HepG2 (cell line): ENCODE data around the gene GAGE10. TPM values are rescaled to one million over a fixed set of nuclear protein-coding genes. Genes with fewer than 3 reads are reported as not detected.
A peak's percentile ranks its signal among the peaks of the same experiment; 100 is the strongest.

ENCODE experiments used
- BRCA1 ChIP-seq: sonication (generic); formaldehyde crosslinking; IDR thresholded peaks from 2 replicates; pipeline ENCODE4 v1.4.0; 2020; ENCODE audit warnings: missing genetic modification reagents
- ERF ChIP-seq: IDR thresholded peaks from 2 replicates; pipeline ENCODE4 v1.6.1; 2018; ENCODE audit warnings: missing biosample characterization, missing genetic modification reagents
- HMGA1 ChIP-seq: sonication (generic); formaldehyde crosslinking; conservative IDR thresholded peaks from 2 replicates; pipeline ENCODE4 v1.4.0; 2020; ENCODE audit warnings: missing genetic modification reagents
- KLF16 ChIP-seq, 2 experiments: sonication (generic) in 1 of 2; formaldehyde crosslinking in 1 of 2; IDR thresholded peaks; 2 replicates each; pipeline versions ENCODE4 v1.6.1 to v1.8.0; 2016 to 2023; ENCODE audit warnings: missing genetic modification reagents in 2 of 2, missing compliant biosample characterization in 1 of 2
- MXI1 ChIP-seq: IDR thresholded peaks from 3 replicates; pipeline ENCODE4 v1.6.1; 2012; ENCODE audit warnings: low read depth, low read length, inconsistent platforms, borderline replicate concordance
- NCOR1 ChIP-seq: fragments of 200-600 bp; sonication (generic); IDR thresholded peaks from 2 replicates; pipeline ENCODE4 v1.7.0; 2017; ENCODE audit warnings: antibody characterized with exemption, low read length, borderline replicate concordance
- NR2F2 ChIP-seq: IDR thresholded peaks from 2 replicates; pipeline ENCODE4 v1.6.1; 2012; ENCODE audit warnings: low read depth, inconsistent platforms, borderline replicate concordance
- PAX8 ChIP-seq: sonication (generic); formaldehyde crosslinking; IDR thresholded peaks from 2 replicates; pipeline ENCODE4 v1.8.0; 2022; ENCODE audit warnings: mild to moderate bottlenecking, missing genetic modification reagents, borderline replicate concordance
- RFXAP ChIP-seq: sonication (generic); formaldehyde crosslinking; IDR thresholded peaks from 2 replicates; pipeline ENCODE4 v1.4.0; 2020; ENCODE audit warnings: missing genetic modification reagents, borderline replicate concordance
- SMAD3 ChIP-seq: sonication (generic); formaldehyde crosslinking; IDR thresholded peaks from 2 replicates; pipeline ENCODE4 v1.4.0; 2020; ENCODE audit warnings: missing genetic modification reagents
- SP140L ChIP-seq: sonication (generic); formaldehyde crosslinking; IDR thresholded peaks from 2 replicates; pipeline ENCODE4 v1.4.0; 2020; ENCODE audit warnings: missing genetic modification reagents, borderline replicate concordance
- THAP11 ChIP-seq: IDR thresholded peaks from 2 replicates; pipeline ENCODE4 v1.6.1; 2016; ENCODE audit warnings: missing biosample characterization, missing genetic modification reagents
- WIZ ChIP-seq: sonication (generic); formaldehyde crosslinking; IDR thresholded peaks from 2 replicates; pipeline ENCODE4 v1.5.1; 2020; ENCODE audit warnings: mild to moderate bottlenecking, missing genetic modification reagents
- ZNF552 ChIP-seq: sonication (generic); formaldehyde crosslinking; IDR thresholded peaks from 2 replicates; pipeline ENCODE4 v1.9.0; 2022; ENCODE audit warnings: missing genetic modification reagents, mild to moderate bottlenecking, borderline replicate concordance
- ZNF569 ChIP-seq: sonication (generic); formaldehyde crosslinking; IDR thresholded peaks from 2 replicates; pipeline ENCODE4 v1.5.0; 2020; ENCODE audit warnings: mild to moderate bottlenecking, missing genetic modification reagents, moderate library complexity, borderline replicate concordance
- ZNF589 ChIP-seq: sonication (generic); formaldehyde crosslinking; conservative IDR thresholded peaks from 2 replicates; pipeline ENCODE4 v1.8.0; 2022; ENCODE audit warnings: mild to moderate bottlenecking, moderate library complexity, missing genetic modification reagents
- ZNF614 ChIP-seq: IDR thresholded peaks from 2 replicates; pipeline ENCODE4 v1.6.1; 2018; ENCODE audit warnings: missing biosample characterization, missing genetic modification reagents, inconsistent platforms, borderline replicate concordance
- ZNF782 ChIP-seq: sonication (generic); formaldehyde crosslinking; IDR thresholded peaks from 2 replicates; pipeline ENCODE4 v1.4.0; 2020; ENCODE audit warnings: missing genetic modification reagents, mild to moderate bottlenecking, borderline replicate concordance
- ZSCAN25 ChIP-seq: sonication (generic); formaldehyde crosslinking; IDR thresholded peaks from 2 replicates; pipeline ENCODE4 v1.8.0; 2022; ENCODE audit warnings: mild to moderate bottlenecking, missing genetic modification reagents
- ZSCAN30 ChIP-seq: sonication (generic); formaldehyde crosslinking; IDR thresholded peaks from 2 replicates; pipeline ENCODE4 v1.5.0; 2020; ENCODE audit warnings: mild to moderate bottlenecking, missing genetic modification reagents
- ZSCAN31 ChIP-seq: sonication (generic); formaldehyde crosslinking; IDR thresholded peaks from 2 replicates; pipeline ENCODE4 v1.5.0; 2020; ENCODE audit warnings: low read depth, mild to moderate bottlenecking, missing genetic modification reagents
- polyA plus RNA-seq, 8 experiments: library from polyadenylated mRNA; depleted of rRNA in 3 of 8; stranded (reverse) in 7 of 8; unstranded in 1 of 8; fragments of >200 nt; fragmentation: Illumina TruSeq in 4 of 8; extraction: Trizol in 4 of 8; gene quantifications; 2 replicates each; pipeline versions ENCODE4 v1.2.1 to v1.2.3, GENCODE V29; 2011 to 2016; ENCODE audit warnings: low read depth in 4 of 8, missing spikeins in 1 of 8, mixed read lengths in 1 of 8; ENCODE audit not compliant: insufficient read depth in 1 of 8
- total RNA-seq, 5 experiments: library from RNA; depleted of rRNA; stranded (reverse); fragments of >200 nt; fragmentation: Illumina TruSeq; extraction: Trizol; gene quantifications; 2 replicates each; pipeline ENCODE4 v1.2.3, GENCODE V29; 2016; ENCODE audit warnings: low read depth in 1 of 5
- TF ChIP-seq, protein P1 (sequence below): sonication (generic); formaldehyde crosslinking; IDR thresholded peaks from 2 replicates; pipeline ENCODE4 v1.9.0; 2021; ENCODE audit warnings: missing genetic modification reagents, borderline replicate concordance
- TF ChIP-seq, protein P2 (sequence below): sonication (generic); formaldehyde crosslinking; IDR thresholded peaks from 2 replicates; pipeline ENCODE4 v1.5.1; 2020; ENCODE audit warnings: missing genetic modification reagents, mild to moderate bottlenecking, borderline replicate concordance
- TF ChIP-seq, protein P3 (sequence below): sonication (generic); formaldehyde crosslinking; IDR thresholded peaks from 2 replicates; pipeline ENCODE4 v1.5.1; 2020; ENCODE audit warnings: missing genetic modification reagents, mild to moderate bottlenecking, borderline replicate concordance
- TF ChIP-seq, protein P4 (sequence below): sonication (generic); formaldehyde crosslinking; IDR thresholded peaks from 2 replicates; pipeline ENCODE4 v1.8.0; 2022; ENCODE audit warnings: missing genetic modification reagents, mild to moderate bottlenecking, inconsistent platforms, borderline replicate concordance

The GAGE10 gene
- total and polyA plus RNA-seq, 2 of the 13 experiments (the other 11 are each of a cell fraction or from before 2014, with no cell fraction given), result not detected

DNA sequence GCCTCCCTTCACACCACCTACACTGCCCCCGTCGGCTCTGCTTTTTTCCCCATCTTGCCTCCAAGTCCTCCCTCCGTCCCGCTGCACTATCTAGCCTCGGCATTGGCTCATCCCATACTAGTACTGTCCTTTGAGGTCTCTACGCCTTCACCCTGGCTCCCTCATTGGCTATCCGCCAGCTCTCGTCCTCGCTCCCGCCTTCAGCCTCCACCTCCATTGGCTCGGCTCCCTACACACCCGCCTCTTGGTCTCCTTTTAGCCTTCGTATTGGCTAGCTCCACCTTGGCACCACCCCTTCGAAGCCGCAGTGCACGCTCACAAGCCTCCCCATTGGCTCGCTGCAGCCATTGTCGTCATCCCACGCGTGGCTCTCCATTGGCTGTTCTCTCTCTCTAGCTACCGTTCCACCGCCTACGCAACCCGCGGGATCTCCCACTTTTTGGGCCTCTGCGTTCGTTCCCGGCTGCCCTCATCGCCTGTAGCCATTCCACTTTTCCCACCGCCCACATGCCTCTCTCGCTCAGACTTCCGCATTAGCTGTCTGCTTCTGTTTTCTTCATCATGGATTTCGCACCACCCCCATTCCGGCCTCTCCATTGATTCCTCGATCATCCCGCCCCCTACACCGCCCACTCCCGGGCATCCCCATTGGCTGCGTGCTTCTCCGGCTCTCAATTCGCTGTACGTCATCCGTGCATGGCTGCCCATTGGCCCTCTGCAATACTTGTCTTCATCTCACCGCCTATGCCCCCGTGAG, 34.3 kb upstream of the GAGE10 start (continued):
- TF ChIP-seq ZNF782 (CRISPR knock-in tag), result no peak
- no peak for TF ChIP-seq SP140L (CRISPR knock-in tag)
- 0 out of 2 replicates have a peak, but pooled peaks have one; percentile 24 for TF ChIP-seq ERF (CRISPR knock-in tag)
- no peak for TF ChIP-seq ZSCAN31
- TF ChIP-seq ZNF589 (CRISPR knock-in tag), result no peak
- no peak for TF ChIP-seq PAX8 (CRISPR knock-in tag)
- peak; percentile 26; the same call in 1 of the 2 replicates for TF ChIP-seq RFXAP (CRISPR knock-in tag)
- no peak for TF ChIP-seq WIZ (CRISPR knock-in tag)
- peak; percentile 40; the same call in 1 of the 2 replicates for TF ChIP-seq THAP11
- TF ChIP-seq BRCA1, result no peak
- no peak for TF ChIP-seq ZSCAN25 (CRISPR knock-in tag)
- no peak for TF ChIP-seq SMAD3 (CRISPR knock-in tag)
- no peak for TF ChIP-seq ZNF614 (CRISPR knock-in tag)
- TF ChIP-seq, protein P1, sequence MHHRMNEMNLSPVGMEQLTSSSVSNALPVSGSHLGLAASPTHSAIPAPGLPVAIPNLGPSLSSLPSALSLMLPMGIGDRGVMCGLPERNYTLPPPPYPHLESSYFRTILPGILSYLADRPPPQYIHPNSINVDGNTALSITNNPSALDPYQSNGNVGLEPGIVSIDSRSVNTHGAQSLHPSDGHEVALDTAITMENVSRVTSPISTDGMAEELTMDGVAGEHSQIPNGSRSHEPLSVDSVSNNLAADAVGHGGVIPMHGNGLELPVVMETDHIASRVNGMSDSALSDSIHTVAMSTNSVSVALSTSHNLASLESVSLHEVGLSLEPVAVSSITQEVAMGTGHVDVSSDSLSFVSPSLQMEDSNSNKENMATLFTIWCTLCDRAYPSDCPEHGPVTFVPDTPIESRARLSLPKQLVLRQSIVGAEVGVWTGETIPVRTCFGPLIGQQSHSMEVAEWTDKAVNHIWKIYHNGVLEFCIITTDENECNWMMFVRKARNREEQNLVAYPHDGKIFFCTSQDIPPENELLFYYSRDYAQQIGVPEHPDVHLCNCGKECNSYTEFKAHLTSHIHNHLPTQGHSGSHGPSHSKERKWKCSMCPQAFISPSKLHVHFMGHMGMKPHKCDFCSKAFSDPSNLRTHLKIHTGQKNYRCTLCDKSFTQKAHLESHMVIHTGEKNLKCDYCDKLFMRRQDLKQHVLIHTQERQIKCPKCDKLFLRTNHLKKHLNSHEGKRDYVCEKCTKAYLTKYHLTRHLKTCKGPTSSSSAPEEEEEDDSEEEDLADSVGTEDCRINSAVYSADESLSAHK (CRISPR knock-in tag), result no peak
- TF ChIP-seq, protein P2, sequence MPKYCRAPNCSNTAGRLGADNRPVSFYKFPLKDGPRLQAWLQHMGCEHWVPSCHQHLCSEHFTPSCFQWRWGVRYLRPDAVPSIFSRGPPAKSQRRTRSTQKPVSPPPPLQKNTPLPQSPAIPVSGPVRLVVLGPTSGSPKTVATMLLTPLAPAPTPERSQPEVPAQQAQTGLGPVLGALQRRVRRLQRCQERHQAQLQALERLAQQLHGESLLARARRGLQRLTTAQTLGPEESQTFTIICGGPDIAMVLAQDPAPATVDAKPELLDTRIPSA (CRISPR knock-in tag), result no peak
- no peak for TF ChIP-seq KLF16 (CRISPR knock-in tag; IDR thresholded peaks at IDR 0.05)
- TF ChIP-seq MXI1, result no peak; the same call in 2 of the 3 replicates
- TF ChIP-seq ZSCAN30 (CRISPR knock-in tag), result no peak
- TF ChIP-seq NR2F2, result no peak
- no peak for TF ChIP-seq ZNF552
- TF ChIP-seq, protein P3, sequence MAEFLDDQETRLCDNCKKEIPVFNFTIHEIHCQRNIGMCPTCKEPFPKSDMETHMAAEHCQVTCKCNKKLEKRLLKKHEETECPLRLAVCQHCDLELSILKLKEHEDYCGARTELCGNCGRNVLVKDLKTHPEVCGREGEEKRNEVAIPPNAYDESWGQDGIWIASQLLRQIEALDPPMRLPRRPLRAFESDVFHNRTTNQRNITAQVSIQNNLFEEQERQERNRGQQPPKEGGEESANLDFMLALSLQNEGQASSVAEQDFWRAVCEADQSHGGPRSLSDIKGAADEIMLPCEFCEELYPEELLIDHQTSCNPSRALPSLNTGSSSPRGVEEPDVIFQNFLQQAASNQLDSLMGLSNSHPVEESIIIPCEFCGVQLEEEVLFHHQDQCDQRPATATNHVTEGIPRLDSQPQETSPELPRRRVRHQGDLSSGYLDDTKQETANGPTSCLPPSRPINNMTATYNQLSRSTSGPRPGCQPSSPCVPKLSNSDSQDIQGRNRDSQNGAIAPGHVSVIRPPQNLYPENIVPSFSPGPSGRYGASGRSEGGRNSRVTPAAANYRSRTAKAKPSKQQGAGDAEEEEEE (CRISPR knock-in tag), result no peak
- TF ChIP-seq HMGA1 (CRISPR knock-in tag), result no peak
- TF ChIP-seq ZNF569 (CRISPR knock-in tag), result no peak
- TF ChIP-seq, protein P4, sequence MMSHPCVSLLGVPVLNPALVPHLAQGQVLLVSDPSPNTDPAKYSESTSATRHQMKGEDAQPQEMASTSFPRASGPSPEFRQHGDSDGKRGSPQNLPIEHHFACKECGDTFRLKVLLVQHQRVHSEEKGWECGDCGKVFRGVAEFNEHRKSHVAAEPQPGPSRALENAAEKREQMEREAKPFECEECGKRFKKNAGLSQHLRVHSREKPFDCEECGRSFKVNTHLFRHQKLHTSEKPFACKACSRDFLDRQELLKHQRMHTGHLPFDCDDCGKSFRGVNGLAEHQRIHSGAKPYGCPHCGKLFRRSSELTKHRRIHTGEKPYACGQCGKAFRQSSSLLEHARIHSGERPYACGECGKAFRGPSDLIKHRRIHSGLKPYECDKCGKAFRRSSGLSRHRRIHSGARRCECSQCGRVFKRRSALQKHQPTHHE, result no peak
- peak; percentile 43; the same call in 1 of the 2 replicates for TF ChIP-seq NCOR1
